Small intestine (tissue), 7 donors: ENCODE data around the gene NFXL1. TPM values are rescaled to one million over a fixed set of nuclear protein-coding genes. Genes with fewer than 3 reads are reported as not detected.

Experiments used
- DNase-seq, 2 donors: peaks; one replicate each; pipeline versions ENCODE4 v3.0.0 to v3.0.0-alpha.2; 2013
- FAIRE-seq: peaks from 2 replicates; lab custom pipeline; 2012; peaks lifted over from hg19 to GRCh38; lab: Jason Lieb, UNC
- H3K27ac ChIP-seq, 3 donors: one replicate each; pipeline ENCODE4 v1.5.1; 2013; ENCODE audit warnings: low read length in 2 of 3, mild to moderate bottlenecking in 2 of 3, control low read depth in 1 of 3, inconsistent platforms in 1 of 3, low read depth in 1 of 3, moderate library complexity in 1 of 3
- H3K27me3 ChIP-seq, 3 donors: one replicate each; pipeline ENCODE4 v1.6.1; 2013; ENCODE audit warnings: low read length in 3 of 3, inconsistent platforms in 1 of 3; ENCODE audit not compliant: control insufficient read depth in 3 of 3, insufficient read depth in 3 of 3
- H3K36me3 ChIP-seq, 3 donors: one replicate each; pipeline ENCODE4 v1.6.1; 2013; ENCODE audit warnings: low read length in 3 of 3, inconsistent platforms in 1 of 3, low read depth in 1 of 3, mild to moderate bottlenecking in 1 of 3, moderate library complexity in 1 of 3; ENCODE audit not compliant: control insufficient read depth in 3 of 3, insufficient read depth in 2 of 3
- H3K4me1 ChIP-seq, 3 donors: one replicate each; pipeline ENCODE4 v1.6.1; 2013; ENCODE audit warnings: low read length in 2 of 3, inconsistent platforms in 1 of 3, low read depth in 1 of 3, mild to moderate bottlenecking in 1 of 3, moderate library complexity in 1 of 3; ENCODE audit not compliant: control insufficient read depth in 3 of 3, insufficient read depth in 2 of 3
- H3K4me3 ChIP-seq, 3 donors: one replicate each; pipeline ENCODE4 v1.5.1; 2013; ENCODE audit warnings: low read length in 3 of 3, control low read depth in 1 of 3, inconsistent platforms in 1 of 3, low read depth in 1 of 3, mild to moderate bottlenecking in 1 of 3, moderate library complexity in 1 of 3
- H3K9me3 ChIP-seq, 2 donors: one replicate each; pipeline ENCODE4 v1.6.1; 2013; ENCODE audit warnings: low read depth in 1 of 2, low read length in 1 of 2; ENCODE audit not compliant: control insufficient read depth in 2 of 2, insufficient read depth in 1 of 2
- WGBS, 3 donors: extraction: QIAGEN DNeasy Blood & Tissue Kit; methylation state at CpG; one replicate each; pipeline ENCODE4 v1.1.7; 2013; 5-methylcytosine and 5-hydroxymethylcytosine counted together
- polyA plus RNA-seq, 4 donors: library from polyadenylated mRNA; stranded (reverse) in 3 of 4; unstranded in 1 of 4; fragments of 200-250 nt in 3 of 4; fragments of 120-200 nt in 1 of 4; gene quantifications; one replicate each; pipeline versions ENCODE4 v1.2.1 to v1.2.3, GENCODE V29; 2013
- donor health status: healthy with polysubstance abuse.
- donor health status: control.
- donor health status: control.
- donor health status: Bipolar disorder and iron deficiency.
- donor health status: healthy.

The NFXL1 gene
- polyA plus RNA-seq, 4 donors = 4.6 to 15.1 (median 6.3) TPM

DNA sequence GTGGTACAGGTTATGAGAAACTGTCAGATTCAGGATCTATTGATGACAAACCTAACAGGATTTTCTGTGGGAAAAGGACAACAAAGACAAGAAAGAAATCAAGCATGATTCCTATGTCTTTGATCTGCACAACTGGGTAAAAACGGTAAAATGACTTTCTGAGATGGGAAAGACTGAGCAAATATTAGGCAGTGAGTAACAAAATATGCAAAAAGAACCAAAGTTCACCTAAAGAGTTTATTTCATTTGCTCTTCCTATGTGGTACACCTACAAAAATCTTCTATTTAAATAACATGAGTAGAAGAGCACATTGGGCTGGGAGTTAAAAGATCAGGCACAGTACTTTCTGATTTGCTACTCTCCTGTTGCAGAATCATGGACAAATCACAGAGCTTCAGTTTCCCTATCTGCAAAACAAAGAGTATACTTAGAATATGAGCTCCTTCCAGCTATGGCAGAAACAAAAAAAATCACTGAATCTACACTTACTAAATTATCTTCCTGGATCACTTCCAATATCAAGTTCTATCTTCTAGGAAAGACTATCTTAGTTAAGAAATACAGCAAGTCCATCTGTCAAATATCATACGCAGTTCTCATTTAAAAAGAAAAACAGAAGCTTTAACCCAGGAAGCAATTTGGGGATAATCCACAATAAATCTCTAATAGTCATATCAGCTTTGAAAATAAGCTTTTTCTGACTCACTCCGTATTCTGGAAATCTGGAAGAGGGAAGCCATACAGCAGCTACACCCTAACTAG lies 37.4 kb downstream of the NFXL1 start:
- DNase-seq (no peak), FAIRE-seq (no peak)
- Histone ChIP-seq H3K4me1 (peaks cover 0 to 5% (median 2%) of the 10 kb centered on the region in 3 donors), H3K27ac (no peak overlapping the region), H3K36me3 (peaks cover 6 to 15% (median 11%) of the 10 kb centered on the region in 3 donors), H3K4me3 (no peak overlapping the region), H3K9me3 (peaks cover 0 to 4% of the 10 kb centered on the region in 2 donors), H3K27me3 (no peaks in the 10 kb centered on the region)
- 90 to 94% (median 94%) methylated on average over 3 of the region's 3 CpGs for WGBS, 3 donors

DNA sequence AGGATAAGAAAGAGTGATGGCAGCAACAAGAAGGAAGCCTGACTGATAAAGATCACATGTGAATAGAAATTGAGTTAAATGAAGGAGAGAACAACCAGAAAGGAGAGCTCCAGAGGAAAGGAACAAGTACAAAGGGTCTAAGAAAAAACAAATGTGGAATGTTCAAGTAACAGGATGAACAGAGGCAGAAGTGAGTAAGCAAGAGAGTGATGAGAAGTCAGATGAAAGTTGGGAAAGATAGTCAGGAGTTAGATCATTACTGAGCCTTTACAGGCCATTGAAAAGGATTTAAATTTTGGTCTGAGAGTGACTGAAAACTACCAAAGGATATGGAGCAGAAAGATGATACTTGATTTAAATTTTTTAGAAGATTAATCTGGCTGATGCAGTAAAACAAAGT lies 38.1 kb downstream of the NFXL1 start:
- DNase-seq = no peak
- H3K36me3 ChIP-seq = peaks cover 7 to 15% (median 11%) of the 10 kb centered on the region in 3 donors
- H3K27ac ChIP-seq = no peak overlapping the region
- no peak for FAIRE-seq
- no peak overlapping the region for H3K4me3 ChIP-seq
- peaks cover 0 to 4% of the 10 kb centered on the region in 2 donors for H3K9me3 ChIP-seq
- H3K4me1 ChIP-seq = peaks cover 0 to 5% (median 2%) of the 10 kb centered on the region in 3 donors
- no peaks in the 10 kb centered on the region for H3K27me3 ChIP-seq

DNA sequence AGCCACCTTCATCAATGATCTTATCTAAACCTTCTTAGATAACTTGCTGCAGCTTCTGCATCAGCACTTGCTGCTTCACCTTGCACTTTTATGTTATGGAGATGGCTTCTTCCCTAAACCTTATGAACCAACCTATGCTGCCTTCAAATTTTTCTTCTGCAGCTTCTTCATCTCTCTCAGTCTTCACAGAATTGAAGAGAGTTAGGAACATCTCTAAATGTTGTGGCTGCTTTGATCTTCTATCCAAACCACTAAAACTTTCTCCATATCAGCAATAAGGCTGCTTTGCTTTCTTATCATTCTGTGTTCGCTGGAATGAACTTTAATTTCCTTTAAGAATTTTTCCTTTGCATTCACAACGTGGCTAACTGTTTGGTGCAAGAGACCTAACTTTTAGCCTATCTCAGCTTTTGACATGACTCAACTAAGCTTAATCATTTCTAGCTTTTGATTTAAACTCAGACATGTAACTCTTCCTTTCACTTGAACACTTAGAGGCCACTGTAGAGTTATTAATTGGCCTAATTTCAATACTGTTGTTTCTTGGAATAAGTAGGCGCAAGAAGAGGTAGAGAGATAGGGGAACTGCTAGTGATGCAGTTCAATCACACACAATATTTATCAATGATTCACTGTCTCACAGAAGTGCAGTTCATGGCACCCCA lies 40.4 kb downstream of the NFXL1 start:
- Histone ChIP-seq H3K4me3 (no peak overlapping the region), H3K36me3 (peaks cover 5 to 15% (median 11%) of the 10 kb centered on the region in 3 donors), H3K9me3 (peaks cover 0 to 4% of the 10 kb centered on the region in 2 donors), H3K27ac (no peak overlapping the region), H3K4me1 (no peaks in the 10 kb centered on the region), H3K27me3 (no peaks in the 10 kb centered on the region)
- FAIRE-seq (no peak), DNase-seq (no peak)
- WGBS, 3 donors = 72 to 91% (median 83%) methylated on average over 3 of the region's 3 CpGs

DNA sequence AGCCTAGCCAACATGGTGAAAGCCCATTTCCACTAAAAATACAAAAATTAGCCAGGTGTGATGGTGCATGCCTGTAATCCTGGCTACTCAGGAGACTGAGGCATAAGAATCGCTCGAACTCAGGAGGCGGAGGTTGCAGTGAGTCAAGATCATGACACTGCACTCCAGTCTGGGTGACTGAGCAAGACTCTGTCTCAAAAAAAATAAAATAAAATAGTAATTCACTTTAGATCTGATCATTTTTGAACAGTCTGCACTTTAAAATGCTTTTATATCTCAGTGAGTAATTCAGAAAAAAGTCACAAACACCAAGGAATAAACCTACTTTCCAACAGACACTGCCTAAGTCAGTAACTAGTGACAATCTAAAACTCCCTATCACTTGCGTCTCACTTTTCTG lies 50.9 kb downstream of the NFXL1 start:
- peaks cover 0 to 10% (median 3%) of the 10 kb centered on the region in 3 donors for H3K36me3 ChIP-seq
- H3K4me3 ChIP-seq = no peak overlapping the region
- H3K27me3 ChIP-seq = no peaks in the 10 kb centered on the region
- H3K4me1 ChIP-seq = no peaks in the 10 kb centered on the region
- H3K9me3 ChIP-seq = no peaks in the 10 kb centered on the region
- no peak overlapping the region for H3K27ac ChIP-seq
- FAIRE-seq (no peak), DNase-seq (no peak)
- 74 to 85% (median 80%) methylated on average over 4 of the region's 4 CpGs for WGBS, 3 donors

DNA sequence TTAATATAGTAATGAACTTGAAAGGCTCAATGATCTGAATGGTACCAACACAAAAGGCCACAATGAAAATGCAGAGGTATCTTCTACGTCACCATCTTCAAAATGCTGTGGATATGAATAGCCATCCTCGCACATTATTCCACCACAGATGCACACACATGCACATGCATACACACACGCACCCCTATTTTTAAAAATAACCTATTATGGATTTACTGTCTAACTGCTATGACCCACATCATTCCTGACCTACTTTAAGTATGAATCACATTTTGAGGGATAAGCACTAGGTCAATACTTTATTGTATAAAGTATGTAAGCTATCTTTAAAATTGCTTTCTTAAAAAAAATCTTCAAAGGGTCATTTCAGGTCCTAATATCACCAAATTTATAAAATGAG lies 52.1 kb downstream of the NFXL1 start:
- Histone ChIP-seq H3K36me3 (peaks cover 0 to 12% (median 0%) of the 10 kb centered on the region in 3 donors), H3K27me3 (no peaks in the 10 kb centered on the region), H3K27ac (no peak overlapping the region), H3K9me3 (no peaks in the 10 kb centered on the region), H3K4me3 (no peak overlapping the region), H3K4me1 (no peaks in the 10 kb centered on the region)
- no peak for DNase-seq
- 97 to 100% (median 98%) methylated on average over 3 of the region's 3 CpGs for WGBS, 3 donors
- FAIRE-seq = no peak

DNA sequence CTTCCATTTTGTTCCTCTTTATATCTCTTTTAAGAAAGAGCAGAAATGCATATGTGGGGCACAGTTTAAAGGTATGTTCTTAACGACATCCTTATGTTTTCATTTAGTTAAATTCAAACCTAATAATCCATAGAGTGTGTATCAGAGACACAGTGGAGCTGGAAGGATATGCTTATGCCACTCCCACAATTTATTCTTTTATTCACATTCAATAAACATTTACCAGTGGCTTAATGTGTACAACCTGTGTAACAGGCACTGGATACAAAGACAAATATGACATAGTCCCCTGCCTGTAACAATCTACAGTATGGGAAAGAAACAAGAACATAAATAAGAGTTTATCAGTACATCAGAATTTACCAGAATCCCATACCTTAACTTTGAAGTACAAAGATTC lies 54.1 kb downstream of the NFXL1 start:
- no peak for FAIRE-seq
- no peak for DNase-seq
- H3K27me3 ChIP-seq = no peaks in the 10 kb centered on the region
- WGBS, 3 donors = 89 to 98% (median 96%) methylated on average over 1 of the region's 1 CpG
- no peak overlapping the region for H3K4me3 ChIP-seq
- no peaks in the 10 kb centered on the region for H3K4me1 ChIP-seq
- H3K36me3 ChIP-seq = peaks cover 0 to 5% (median 0%) of the 10 kb centered on the region in 3 donors
- H3K9me3 ChIP-seq = no peaks in the 10 kb centered on the region
- H3K27ac ChIP-seq = no peak overlapping the region

DNA sequence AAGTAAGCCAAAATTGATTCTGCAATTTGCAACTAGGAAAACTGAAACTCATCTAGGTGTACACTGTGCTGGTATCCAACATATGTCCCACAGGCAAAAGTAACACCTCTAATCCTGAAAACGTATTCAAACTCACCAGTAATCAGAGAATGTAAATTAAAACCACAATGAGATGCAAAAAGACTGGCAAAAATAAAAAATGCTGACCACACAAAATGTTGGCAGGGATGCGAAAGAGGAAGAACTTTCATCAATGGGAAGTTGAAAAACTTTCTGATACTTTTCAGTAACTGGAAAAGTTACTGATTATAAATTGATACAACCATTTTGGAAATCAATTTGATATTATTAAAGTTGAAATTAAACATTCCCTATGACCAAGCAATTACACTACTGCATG lies 56.4 kb downstream of the NFXL1 start:
- no peak overlapping the region for H3K27ac ChIP-seq
- H3K4me1 ChIP-seq = no peaks in the 10 kb centered on the region
- no peaks in the 10 kb centered on the region for H3K27me3 ChIP-seq
- H3K36me3 ChIP-seq = peaks cover 0 to 2% (median 0%) of the 10 kb centered on the region in 3 donors
- no peak for FAIRE-seq
- no peaks in the 10 kb centered on the region for H3K9me3 ChIP-seq
- H3K4me3 ChIP-seq = no peak overlapping the region
- WGBS, 3 donors = 85 to 91% (median 88%) methylated on average over 2 of the region's 2 CpGs
- no peak for DNase-seq

DNA sequence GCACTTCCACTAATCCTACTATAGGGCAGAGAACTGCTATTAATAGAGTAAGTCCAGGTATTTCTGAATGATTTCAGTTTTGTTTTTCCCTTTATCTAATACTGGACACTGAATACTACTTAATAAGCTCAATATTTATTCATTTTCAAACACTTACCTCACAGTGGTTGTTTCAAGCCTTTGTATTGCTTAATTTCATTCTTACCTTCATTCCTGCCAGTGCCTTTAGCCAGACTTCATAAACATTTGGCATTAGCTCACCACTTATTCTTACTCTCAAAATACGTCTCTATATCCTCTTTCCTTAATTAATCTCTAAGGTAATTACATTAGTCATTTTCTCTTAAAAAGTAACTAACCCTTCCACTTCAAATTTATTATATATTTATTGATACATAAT lies 57.7 kb downstream of the NFXL1 start:
- Histone ChIP-seq H3K4me1 (no peaks in the 10 kb centered on the region), H3K27ac (no peak overlapping the region), H3K4me3 (no peak overlapping the region), H3K36me3 (peaks cover 0 to 2% (median 0%) of the 10 kb centered on the region in 3 donors), H3K27me3 (no peaks in the 10 kb centered on the region), H3K9me3 (no peaks in the 10 kb centered on the region)
- DNase-seq (no peak), FAIRE-seq (no peak)
- 92 to 96% (median 94%) methylated on average over 1 of the region's 1 CpG for WGBS, 3 donors
